OCI-LY1 (cell line): ENCODE data around the gene TPSD1.

ENCODE experiments used
- H2AFZ ChIP-seq: fragments of 200-600 bp; sonication (generic), shearing (Covaris generic); 2 replicates; pipeline ENCODE4 v1.6.0; 2014; ENCODE audit warnings: antibody characterized with exemption, mild to moderate bottlenecking, low read length
- H3F3A ChIP-seq: fragments of 200-600 bp; sonication (generic), shearing (Covaris generic); 2 replicates; pipeline ENCODE4 v1.6.0; 2014; ENCODE audit warnings: mild to moderate bottlenecking, antibody characterized with exemption, low read length, moderate library complexity; ENCODE audit not compliant: insufficient read depth
- H3K27ac ChIP-seq: fragments of 200-600 bp; sonication (generic); 2 replicates; pipeline ENCODE4 v1.5.1; 2014; ENCODE audit warnings: low read length, mixed run types, mild to moderate bottlenecking, low read depth; ENCODE audit not compliant: poor library complexity, severe bottlenecking
- H3K27me3 ChIP-seq: fragments of 200-600 bp; sonication (generic); 2 replicates; pipeline ENCODE4 v1.6.0; 2014; ENCODE audit warnings: antibody characterized with exemption, mild to moderate bottlenecking, low read length, moderate library complexity; ENCODE audit not compliant: insufficient read depth
- H3K36me3 ChIP-seq: fragments of 200-600 bp; sonication (generic); 2 replicates; pipeline ENCODE4 v1.6.1; 2014; ENCODE audit warnings: mild to moderate bottlenecking, antibody characterized with exemption, low read length, moderate library complexity, mixed read lengths; ENCODE audit not compliant: insufficient read depth
- H3K4me1 ChIP-seq: fragments of 200-600 bp; sonication (generic); 2 replicates; pipeline ENCODE4 v1.5.1; 2014; ENCODE audit warnings: mild to moderate bottlenecking, low read length, moderate library complexity; ENCODE audit not compliant: insufficient read depth, severe bottlenecking
- H3K4me2 ChIP-seq: fragments of 200-600 bp; sonication (generic), shearing (Covaris generic); 2 replicates; pipeline ENCODE4 v1.6.1; 2014; ENCODE audit warnings: low read length
- H3K4me3 ChIP-seq: fragments of 200-600 bp; sonication (generic); 2 replicates; pipeline ENCODE4 v1.5.1; 2014; ENCODE audit warnings: low read length, low read depth, mild to moderate bottlenecking, mixed read lengths; ENCODE audit not compliant: poor library complexity, severe bottlenecking
- H3K79me2 ChIP-seq: fragments of 200-600 bp; shearing (Covaris generic); 2 replicates; pipeline ENCODE4 v1.6.1; 2016; ENCODE audit warnings: mixed run types, low read length, mixed read lengths; ENCODE audit not compliant: insufficient read depth
- H3K9ac ChIP-seq: fragments of 200-600 bp; sonication (generic), shearing (Covaris generic); 2 replicates; pipeline ENCODE4 v1.6.1; 2014; ENCODE audit warnings: mild to moderate bottlenecking, low read length, mixed read lengths
- H3K9me2 ChIP-seq: fragments of 200-600 bp; sonication (generic), shearing (Covaris generic); 2 replicates; pipeline ENCODE4 v1.6.1; 2014; ENCODE audit warnings: low read depth, mild to moderate bottlenecking, low read length, mixed read lengths
- H3K9me3 ChIP-seq: fragments of 200-600 bp; shearing (Covaris generic); 2 replicates; pipeline ENCODE4 v1.6.1; 2014; ENCODE audit warnings: low read length, mixed read lengths
- H4K20me1 ChIP-seq: fragments of 200-600 bp; sonication (generic), shearing (Covaris generic); 2 replicates; pipeline ENCODE4 v1.6.0; 2016; ENCODE audit warnings: mild to moderate bottlenecking, low read length; ENCODE audit not compliant: insufficient read depth
- CTCF ChIP-seq: fragments of 200-600 bp; sonication (generic), shearing (Covaris generic); IDR thresholded peaks from 2 replicates; pipeline ENCODE4 v1.5.1; 2017; ENCODE audit warnings: mild to moderate bottlenecking, antibody characterized with exemption, low read length, moderate library complexity, mixed read lengths
- EZH2 ChIP-seq: fragments of 200-600 bp; sonication (generic), shearing (Covaris generic); IDR thresholded peaks from 2 replicates; pipeline ENCODE4 v1.8.0; 2017; ENCODE audit warnings: borderline replicate concordance, mixed run types, mild to moderate bottlenecking, antibody characterized with exemption, low read length, moderate library complexity, mixed read lengths

The TPSD1 gene

GRCh38 chr16:1211451-1212268 lies 44.2 kb upstream of the TPSD1 start:
- no peak overlapping the region for H2AFZ ChIP-seq
- H3K27ac ChIP-seq: no peak overlapping the region
- no peaks in the 10 kb centered on the region for H3K27me3 ChIP-seq
- no peaks in the 10 kb centered on the region for H3F3A ChIP-seq
- no peak overlapping the region for H3K4me2 ChIP-seq
- no peak overlapping the region for H3K4me3 ChIP-seq
- TF ChIP-seq EZH2: no peak
- no peak for TF ChIP-seq CTCF
- no peaks in the 10 kb centered on the region for H4K20me1 ChIP-seq
- no peaks in the 10 kb centered on the region for H3K79me2 ChIP-seq
- no peaks in the 10 kb centered on the region for H3K36me3 ChIP-seq
- H3K9me3 ChIP-seq: no peaks in the 10 kb centered on the region
- H3K9me2 ChIP-seq: no peaks in the 10 kb centered on the region
- no peak overlapping the region for H3K9ac ChIP-seq
- H3K4me1 ChIP-seq: no peaks in the 10 kb centered on the region

GRCh38 chr16:1212616-1213194 lies 43.2 kb upstream of the TPSD1 start:
- Histone ChIP-seq H3K9ac (no peak overlapping the region), H2AFZ (no peak overlapping the region), H3K27me3 (no peaks in the 10 kb centered on the region), H3K9me2 (no peaks in the 10 kb centered on the region), H3K4me1 (no peaks in the 10 kb centered on the region), H3K4me2 (no peak overlapping the region), H4K20me1 (no peaks in the 10 kb centered on the region), H3K9me3 (no peaks in the 10 kb centered on the region), H3F3A (no peaks in the 10 kb centered on the region), H3K36me3 (no peaks in the 10 kb centered on the region), H3K27ac (no peak overlapping the region), H3K79me2 (no peaks in the 10 kb centered on the region), H3K4me3 (no peak overlapping the region)
- TF ChIP-seq EZH2 (no peak), CTCF (no peak)

- TF ChIP-seq EZH2: no peak
- TF ChIP-seq CTCF: no peak
- Histone ChIP-seq H3K4me3 (no peak overlapping the region), H3K9ac (no peak overlapping the region)
Measured at GRCh38 chr16:1213231-1213630, 42.6 kb upstream of the TPSD1 start.

More at GRCh38 chr16:1213231-1213630, 42.6 kb upstream of the TPSD1 start:
- no peaks in the 10 kb centered on the region for H3K9me2 ChIP-seq
- H3K4me2 ChIP-seq: no peak overlapping the region
- no peaks in the 10 kb centered on the region for H3F3A ChIP-seq
- H3K36me3 ChIP-seq: no peaks in the 10 kb centered on the region
- no peaks in the 10 kb centered on the region for H3K4me1 ChIP-seq
- no peak overlapping the region for H3K27ac ChIP-seq
- H3K79me2 ChIP-seq: no peaks in the 10 kb centered on the region
- H3K9me3 ChIP-seq: no peaks in the 10 kb centered on the region
- H2AFZ ChIP-seq: no peak overlapping the region
- no peaks in the 10 kb centered on the region for H3K27me3 ChIP-seq
- no peaks in the 10 kb centered on the region for H4K20me1 ChIP-seq
